Gastrocnemius medialis (tissue), 4 donors: ENCODE results near the gene NRARP. TPM values are rescaled to one million over a fixed set of nuclear protein-coding genes. Genes with fewer than 3 reads are reported as not detected.
A peak's percentile ranks its signal among the peaks of the same experiment; 100 is the strongest.

Source experiments
- ATAC-seq, 2 donors: fragments of 150-250 bp; one replicate each; pipeline ENCODE4 v1.9.1; 2016
- DNase-seq, 2 donors: peaks; one replicate each; pipeline ENCODE4 v3.0.0-alpha.2; 2019
- H3K27ac ChIP-seq, 4 donors: fragments of 200-600 bp; sonication (generic); 1 replicate in 1 of 4; 2 replicates in 3 of 4; pipeline ENCODE4 v1.5.1; 2016 to 2018; ENCODE audit warnings: mild to moderate bottlenecking in 2 of 4, moderate library complexity in 1 of 4
- H3K27me3 ChIP-seq, 3 donors: fragments of 200-600 bp; sonication (generic) in 2 of 3; 1 replicate in 1 of 3; 2 replicates in 2 of 3; pipeline versions ENCODE4 v1.5.1 to v1.6.0; 2016 to 2019; ENCODE audit warnings: mild to moderate bottlenecking in 1 of 3, moderate library complexity in 1 of 3
- H3K36me3 ChIP-seq, 2 donors: fragments of 200-600 bp; sonication (generic) in 1 of 2; one replicate each; pipeline ENCODE4 v1.5.1; 2017 to 2018
- H3K4me1 ChIP-seq, 2 donors: fragments of 200-600 bp; sonication (generic) in 1 of 2; one replicate each; pipeline ENCODE4 v1.5.1; 2016 to 2017; ENCODE audit warnings: mild to moderate bottlenecking in 2 of 2
- H3K4me3 ChIP-seq, 4 donors: fragments of 200-600 bp; sonication (generic) in 3 of 4; 1 replicate in 1 of 4; 2 replicates in 3 of 4; pipeline ENCODE4 v1.5.1; 2016 to 2019; ENCODE audit warnings: mild to moderate bottlenecking in 2 of 4
- H3K9me3 ChIP-seq, 3 donors: fragments of 200-600 bp; sonication (generic) in 2 of 3; 1 replicate in 1 of 3; 2 replicates in 2 of 3; pipeline ENCODE4 v1.5.1; 2016 to 2019
- CTCF ChIP-seq, 5 experiments: fragments of 450-650 bp in 3 of 5; fragments of 200-600 bp in 2 of 5; sonication (generic) in 2 of 5; IDR thresholded peaks in 4 of 5; conservative IDR thresholded peaks in 1 of 5; 1 replicate in 4 of 5; 2 replicates in 1 of 5; pipeline ENCODE4 v1.5.1; 2016 to 2019; ENCODE audit warnings: antibody characterized with exemption in 5 of 5, mild to moderate bottlenecking in 3 of 5, moderate library complexity in 3 of 5
- POLR2A ChIP-seq, 2 donors: fragments of 450-650 bp; IDR thresholded peaks; one replicate each; pipeline ENCODE4 v1.6.1; 2017; ENCODE audit warnings: antibody characterized with exemption in 2 of 2, mild to moderate bottlenecking in 2 of 2, moderate library complexity in 2 of 2
- in situ Hi-C, 4 donors: fragments of 200-750 bp; cut with MboI; loops; one replicate each; pipeline versions ENCODE4 v1.15.0 to v1.8.0; 2017; ENCODE audit warnings: low sequenced_read_pairs in 4 of 4
- intact Hi-C: fragments of 100-400 bp; cut with DNase I; formaldehyde crosslinking; loops from one replicate; pipeline ENCODE4 v1.15.1; 2023; ENCODE audit warnings: low total_unique reads
- total RNA-seq, 4 donors: library from RNA; depleted of rRNA; stranded (reverse); fragments of >200 nt; gene quantifications; one replicate each; pipeline versions ENCODE4 v1.1.0 to v1.2.3, GENCODE V29; 2016

The NRARP gene
- total RNA-seq, 4 donors from 2014 or later = 1.9 to 5.4 (median 3.4) TPM

GRCh38 chr9:137276473-137277328 is 25.4 kb downstream of the NRARP start:
- Histone ChIP-seq H3K27me3 (peaks cover 13 to 42% (median 20%) of the 10 kb centered on the region in 3 donors), H3K27ac (peak overlapping the region; percentile 68 to 83 (median 80)), H3K9me3 (no peaks in the 10 kb centered on the region), H3K4me1 (peaks cover 17 to 21% of the 10 kb centered on the region in 2 donors), H3K36me3 (peaks cover 0 to 17% of the 10 kb centered on the region in 2 donors), H3K4me3 (peak overlapping the region; percentile 36 to 51 (median 49))
- DNase-seq (peak; percentile 36 to 49), ATAC-seq (peak; percentile 37 to 55)
- intact Hi-C loops = no loop called here
- in situ Hi-C loops = loop anchor here in 3 of 4 donors (25.0 kb wide), 1 partner anchor 136 kb away; the partner anchor contains the start of genes EXD3 (in 3 of the 3) and NOXA1 (in 3 of the 3)
- TF ChIP-seq POLR2A (IDR thresholded peaks at IDR 0.05) (no peak), CTCF (IDR thresholded peaks at IDR 0.05 in 4 of 5, conservative IDR thresholded peaks at IDR 0.05 in 1 of 5) (no peak)

GRCh38 chr9:137275588-137276472 is 26.2 kb downstream of the NRARP start:
- Histone ChIP-seq H3K27ac (peak overlapping the region; percentile 68 to 83 (median 80)), H3K4me1 (peaks cover 17 to 21% of the 10 kb centered on the region in 2 donors)
- intact Hi-C loops = no loop called here

GRCh38 chr9:137275203-137275587 is 26.9 kb downstream of the NRARP start:
- ATAC-seq (no peak), DNase-seq (no peak)

More at GRCh38 chr9:137275588-137276472, 26.2 kb downstream of the NRARP start:
- no peaks in the 10 kb centered on the region for H3K9me3 ChIP-seq
- H3K4me3 ChIP-seq = peak overlapping the region in 1 of 4 donors; percentile 51
- in situ Hi-C loops = loop anchor here in 3 of 4 donors (25.0 kb wide), 1 partner anchor 136 kb away; the partner anchor contains the start of genes EXD3 (in 3 of the 3) and NOXA1 (in 3 of the 3)
- peaks cover 0 to 17% of the 10 kb centered on the region in 2 donors for H3K36me3 ChIP-seq
- ATAC-seq = no peak
- no peak for TF ChIP-seq CTCF (IDR thresholded peaks at IDR 0.05 in 4 of 5, conservative IDR thresholded peaks at IDR 0.05 in 1 of 5)
- no peak for TF ChIP-seq POLR2A (IDR thresholded peaks at IDR 0.05)
- peaks cover 7 to 34% (median 14%) of the 10 kb centered on the region in 3 donors for H3K27me3 ChIP-seq
- DNase-seq = no peak

More at GRCh38 chr9:137275203-137275587, 26.9 kb downstream of the NRARP start:
- TF ChIP-seq CTCF (IDR thresholded peaks at IDR 0.05 in 4 of 5, conservative IDR thresholded peaks at IDR 0.05 in 1 of 5) (no peak), POLR2A (IDR thresholded peaks at IDR 0.05) (no peak)
- Histone ChIP-seq H3K27me3 (peaks cover 6 to 27% (median 8%) of the 10 kb centered on the region in 3 donors), H3K4me3 (no peak overlapping the region), H3K9me3 (no peaks in the 10 kb centered on the region), H3K4me1 (peaks cover 17 to 21% of the 10 kb centered on the region in 2 donors), H3K36me3 (peaks cover 0 to 17% of the 10 kb centered on the region in 2 donors), H3K27ac (peak overlapping the region in 2 of 4 donors; percentile 78 to 83)
- intact Hi-C loops = no loop called here
- in situ Hi-C loops = loop anchor here in 3 of 4 donors (25.0 kb wide), 1 partner anchor 137 kb away; the partner anchor contains the start of genes EXD3 (in 3 of the 3) and NOXA1 (in 3 of the 3)
